Measurements from ENCODE around the gene TTYH2. TPM values are rescaled to one million over a fixed set of nuclear protein-coding genes. Genes with fewer than 3 reads are reported as not detected.

TTYH2 gene
- polyA plus RNA-seq, 1 of the 3 experiments (the other 2 are of a cell fraction) = 16.1 TPM

DNA sequence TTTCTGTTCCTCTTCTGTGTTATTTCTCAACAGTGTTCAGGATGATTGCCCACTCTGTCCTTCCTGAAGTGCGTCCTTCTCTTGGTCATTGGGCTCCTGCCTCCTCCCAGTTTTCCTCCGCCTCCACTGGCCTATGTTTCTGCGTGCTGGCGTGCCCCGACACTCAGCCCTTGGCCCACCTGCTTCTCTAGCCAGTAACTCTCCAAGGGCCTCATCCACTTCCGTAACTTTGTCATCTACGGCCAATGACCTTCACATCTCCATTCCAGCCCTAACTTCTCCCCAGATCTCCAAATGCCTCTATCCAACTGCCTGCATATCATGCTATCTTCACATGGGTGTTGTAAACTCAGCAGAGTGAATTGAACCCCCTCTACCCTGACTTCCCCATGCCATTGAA lies 49.5 kb upstream of the TTYH2 start:
- no peaks in the 10 kb centered on the region for H3K27me3 ChIP-seq (ENCODE audit: insufficient read depth)
- no peak overlapping the region for H3K9ac ChIP-seq
- no peaks in the 10 kb centered on the region for H3K9me2 ChIP-seq
- ChIA-PET POLR2A (no interaction called here), CTCF (interaction anchor here (0.6 to 1.4 kb wide), 3 partner anchors 36 to 56 kb away, joined by 3 to 5 read pairs (median 4); no protein-coding TSS in a partner anchor)
- H3K4me3 ChIP-seq (ENCODE audit: low read depth in 2 of 2, low read length in 1 of 2) = no peak overlapping the region
- H3K27ac ChIP-seq (ENCODE audit: low read depth in 2 of 2, low read length in 1 of 2) = no peak overlapping the region
- TF ChIP-seq RFX5 (IDR thresholded peaks at IDR 0.05; ENCODE audit: low read length) (no peak), POLR2AphosphoS5 (IDR thresholded peaks at IDR 0.05; ENCODE audit: low read depth, low read length) (no peak), YY1 (IDR thresholded peaks at IDR 0.05; ENCODE audit: low read depth) (no peak), NFIC (IDR thresholded peaks at IDR 0.05; ENCODE audit: borderline replicate concordance) (no peak), TEAD4 (IDR thresholded peaks at IDR 0.05; ENCODE audit: borderline replicate concordance, insufficient read depth) (no peak), SIN3A (IDR thresholded peaks at IDR 0.05; ENCODE audit: borderline replicate concordance, low read depth, low read length) (no peak), NRF1 (IDR thresholded peaks at IDR 0.05; ENCODE audit: low read depth, low read length) (no peak), EZH2phosphoT487 (IDR thresholded peaks at IDR 0.05; ENCODE audit: borderline replicate concordance, low read depth) (no peak), MEF2A (IDR thresholded peaks at IDR 0.05; ENCODE audit: borderline replicate concordance, low read depth) (no peak), SMC3 (IDR thresholded peaks at IDR 0.05; ENCODE audit: low read depth, low read length) (no peak), FOXM1 (IDR thresholded peaks at IDR 0.05; ENCODE audit: low read depth) (no peak), FOSL2 (IDR thresholded peaks at IDR 0.05; ENCODE audit: borderline replicate concordance, low read depth) (no peak), RXRA (IDR thresholded peaks at IDR 0.05; ENCODE audit: borderline replicate concordance, low read depth) (no peak), JUND (IDR thresholded peaks at IDR 0.05) (no peak)
- TF ChIP-seq, protein P1, sequence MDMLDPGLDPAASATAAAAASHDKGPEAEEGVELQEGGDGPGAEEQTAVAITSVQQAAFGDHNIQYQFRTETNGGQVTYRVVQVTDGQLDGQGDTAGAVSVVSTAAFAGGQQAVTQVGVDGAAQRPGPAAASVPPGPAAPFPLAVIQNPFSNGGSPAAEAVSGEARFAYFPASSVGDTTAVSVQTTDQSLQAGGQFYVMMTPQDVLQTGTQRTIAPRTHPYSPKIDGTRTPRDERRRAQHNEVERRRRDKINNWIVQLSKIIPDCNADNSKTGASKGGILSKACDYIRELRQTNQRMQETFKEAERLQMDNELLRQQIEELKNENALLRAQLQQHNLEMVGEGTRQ (IDR thresholded peaks at IDR 0.05; ENCODE audit: borderline replicate concordance, low read depth, low read length) = no peak
- TF ChIP-seq, protein P2, sequence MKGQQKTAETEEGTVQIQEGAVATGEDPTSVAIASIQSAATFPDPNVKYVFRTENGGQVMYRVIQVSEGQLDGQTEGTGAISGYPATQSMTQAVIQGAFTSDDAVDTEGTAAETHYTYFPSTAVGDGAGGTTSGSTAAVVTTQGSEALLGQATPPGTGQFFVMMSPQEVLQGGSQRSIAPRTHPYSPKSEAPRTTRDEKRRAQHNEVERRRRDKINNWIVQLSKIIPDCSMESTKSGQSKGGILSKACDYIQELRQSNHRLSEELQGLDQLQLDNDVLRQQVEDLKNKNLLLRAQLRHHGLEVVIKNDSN (IDR thresholded peaks at IDR 0.05; ENCODE audit: borderline replicate concordance, low read depth) = no peak
- TF ChIP-seq, protein P3, sequence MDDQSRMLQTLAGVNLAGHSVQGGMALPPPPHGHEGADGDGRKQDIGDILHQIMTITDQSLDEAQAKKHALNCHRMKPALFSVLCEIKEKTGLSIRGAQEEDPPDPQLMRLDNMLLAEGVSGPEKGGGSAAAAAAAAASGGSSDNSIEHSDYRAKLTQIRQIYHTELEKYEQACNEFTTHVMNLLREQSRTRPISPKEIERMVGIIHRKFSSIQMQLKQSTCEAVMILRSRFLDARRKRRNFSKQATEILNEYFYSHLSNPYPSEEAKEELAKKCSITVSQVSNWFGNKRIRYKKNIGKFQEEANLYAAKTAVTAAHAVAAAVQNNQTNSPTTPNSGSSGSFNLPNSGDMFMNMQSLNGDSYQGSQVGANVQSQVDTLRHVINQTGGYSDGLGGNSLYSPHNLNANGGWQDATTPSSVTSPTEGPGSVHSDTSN (IDR thresholded peaks at IDR 0.05) = no peak
- TF ChIP-seq, protein P4, sequence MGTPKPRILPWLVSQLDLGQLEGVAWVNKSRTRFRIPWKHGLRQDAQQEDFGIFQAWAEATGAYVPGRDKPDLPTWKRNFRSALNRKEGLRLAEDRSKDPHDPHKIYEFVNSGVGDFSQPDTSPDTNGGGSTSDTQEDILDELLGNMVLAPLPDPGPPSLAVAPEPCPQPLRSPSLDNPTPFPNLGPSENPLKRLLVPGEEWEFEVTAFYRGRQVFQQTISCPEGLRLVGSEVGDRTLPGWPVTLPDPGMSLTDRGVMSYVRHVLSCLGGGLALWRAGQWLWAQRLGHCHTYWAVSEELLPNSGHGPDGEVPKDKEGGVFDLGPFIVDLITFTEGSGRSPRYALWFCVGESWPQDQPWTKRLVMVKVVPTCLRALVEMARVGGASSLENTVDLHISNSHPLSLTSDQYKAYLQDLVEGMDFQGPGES (IDR thresholded peaks at IDR 0.05; ENCODE audit: low read depth, low read length) = no peak
- TF ChIP-seq, protein P5, sequence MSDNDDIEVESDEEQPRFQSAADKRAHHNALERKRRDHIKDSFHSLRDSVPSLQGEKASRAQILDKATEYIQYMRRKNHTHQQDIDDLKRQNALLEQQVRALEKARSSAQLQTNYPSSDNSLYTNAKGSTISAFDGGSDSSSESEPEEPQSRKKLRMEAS (IDR thresholded peaks at IDR 0.05; ENCODE audit: low read depth) = no peak
- TF ChIP-seq, protein P6, sequence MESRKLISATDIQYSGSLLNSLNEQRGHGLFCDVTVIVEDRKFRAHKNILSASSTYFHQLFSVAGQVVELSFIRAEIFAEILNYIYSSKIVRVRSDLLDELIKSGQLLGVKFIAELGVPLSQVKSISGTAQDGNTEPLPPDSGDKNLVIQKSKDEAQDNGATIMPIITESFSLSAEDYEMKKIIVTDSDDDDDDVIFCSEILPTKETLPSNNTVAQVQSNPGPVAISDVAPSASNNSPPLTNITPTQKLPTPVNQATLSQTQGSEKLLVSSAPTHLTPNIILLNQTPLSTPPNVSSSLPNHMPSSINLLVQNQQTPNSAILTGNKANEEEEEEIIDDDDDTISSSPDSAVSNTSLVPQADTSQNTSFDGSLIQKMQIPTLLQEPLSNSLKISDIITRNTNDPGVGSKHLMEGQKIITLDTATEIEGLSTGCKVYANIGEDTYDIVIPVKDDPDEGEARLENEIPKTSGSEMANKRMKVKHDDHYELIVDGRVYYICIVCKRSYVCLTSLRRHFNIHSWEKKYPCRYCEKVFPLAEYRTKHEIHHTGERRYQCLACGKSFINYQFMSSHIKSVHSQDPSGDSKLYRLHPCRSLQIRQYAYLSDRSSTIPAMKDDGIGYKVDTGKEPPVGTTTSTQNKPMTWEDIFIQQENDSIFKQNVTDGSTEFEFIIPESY (IDR thresholded peaks at IDR 0.05; ENCODE audit: borderline replicate concordance, low read depth) = no peak
- H3K4me1 ChIP-seq (ENCODE audit: control insufficient read depth in 1 of 2, insufficient read depth in 2 of 2, low read depth in 1 of 2, low read length in 1 of 2) = no peaks in the 10 kb centered on the region
- no peaks in the 10 kb centered on the region for H3K36me3 ChIP-seq (replicated peaks in 1 of 2; ENCODE audit: control insufficient read depth in 1 of 2, insufficient read depth in 2 of 2, low read length in 1 of 2)
- no peaks in the 10 kb centered on the region for H3K79me2 ChIP-seq (ENCODE audit: insufficient read depth)
- no peak overlapping the region for H3K4me2 ChIP-seq
- H3F3A ChIP-seq (replicated peaks; ENCODE audit: insufficient read depth) = no peaks in the 10 kb centered on the region
- WGBS (ENCODE audit: low lambda C conversion rate) = 45% methylated on average over 7 of the region's 7 CpGs
- no peaks in the 10 kb centered on the region for H4K20me1 ChIP-seq (ENCODE audit: insufficient read depth)
- no peak overlapping the region for H2AFZ ChIP-seq (ENCODE audit: low read depth)
- DNase-seq = no peak
- no peaks in the 10 kb centered on the region; the same call in 1 of the 2 replicates for H3K9me3 ChIP-seq

Data from SK-N-SH (cell line).